Measurements from ENCODE around the gene SEMA5B.

Gene SEMA5B

DNA sequence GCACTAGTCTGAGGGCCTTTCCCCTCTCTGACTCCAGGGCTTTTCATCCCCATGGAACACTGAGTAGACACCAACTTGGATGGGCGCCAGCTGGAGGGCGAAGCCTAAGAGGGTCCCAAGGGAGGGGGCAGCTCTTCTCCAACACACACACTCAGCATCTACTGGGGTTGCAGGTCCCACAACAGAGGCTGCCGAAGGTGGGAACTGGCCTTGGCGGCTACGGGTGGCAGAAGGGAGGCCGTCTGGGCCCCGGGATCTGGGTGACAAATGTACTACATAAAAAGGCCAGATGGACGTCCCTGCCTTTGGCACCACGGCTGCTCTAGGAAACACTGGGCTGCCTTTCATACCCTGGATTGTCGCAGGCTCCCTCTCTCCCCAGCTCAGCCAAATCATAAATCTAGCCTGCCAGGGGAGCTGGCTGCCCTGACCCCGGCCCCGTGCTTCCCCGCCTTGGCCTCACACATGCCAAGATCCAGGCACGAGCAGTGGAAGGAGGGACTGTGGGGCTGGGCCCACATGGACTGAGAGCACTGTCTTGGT, 31.5 kb downstream of the SEMA5B start:
- Histone ChIP-seq H3K4me2 (ENCODE audit: low read length) (no peak overlapping the region), H2AFZ (ENCODE audit: insufficient read depth, low read length, poor library complexity) (no peak overlapping the region), H3K9ac (ENCODE audit: low read length) (no peak overlapping the region), H3K79me1 (ENCODE audit: low read length) (no peaks in the 10 kb centered on the region), H2BK5ac (ENCODE audit: low read depth, low read length, poor library complexity) (no peak overlapping the region), H4K12ac (ENCODE audit: low read depth, low read length) (no peak overlapping the region), H2BK12ac (ENCODE audit: low read length) (no peak overlapping the region), H3K14ac (ENCODE audit: low read length) (no peak overlapping the region), H3K36me3 (ENCODE audit: control insufficient read depth in 1 of 2, insufficient read depth in 2 of 2, low read length in 2 of 2) (no peaks in the 10 kb centered on the region), H3K18ac (ENCODE audit: low read length) (no peak overlapping the region), H3K79me2 (ENCODE audit: control insufficient read depth, insufficient read depth, low read length, poor library complexity) (no peaks in the 10 kb centered on the region), H2BK120ac (ENCODE audit: insufficient read depth, low read length, poor library complexity) (no peak overlapping the region), H4K91ac (ENCODE audit: low read depth, low read length) (no peak overlapping the region), H3K27ac (ENCODE audit: low read depth, low read length) (no peak overlapping the region), H2AK5ac (ENCODE audit: low read length) (no peak overlapping the region), H3K27me3 (ENCODE audit: insufficient read depth, low read length) (no peaks in the 10 kb centered on the region), H3K4ac (ENCODE audit: low read depth, low read length) (no peak overlapping the region), H3K4me3 (ENCODE audit: low read depth, low read length) (no peak overlapping the region), H4K8ac (ENCODE audit: low read depth, low read length) (no peak overlapping the region), H3K4me1 (ENCODE audit: control insufficient read depth in 1 of 2, insufficient read depth in 2 of 2, low read length in 2 of 2) (peaks cover 0 to 10% of the 10 kb centered on the region in 2 experiments), H3K9me3 (ENCODE audit: insufficient read depth, low read depth, low read length) (peaks cover 1% of the 10 kb centered on the region), H3K23ac (ENCODE audit: low read length) (no peak overlapping the region)
- WGBS (ENCODE audit: extremely low coverage, insufficient coverage, insufficient read length) = no CpG with 5 or more reads among the region's 14 CpGs
- DNase-seq = no peak

DNA sequence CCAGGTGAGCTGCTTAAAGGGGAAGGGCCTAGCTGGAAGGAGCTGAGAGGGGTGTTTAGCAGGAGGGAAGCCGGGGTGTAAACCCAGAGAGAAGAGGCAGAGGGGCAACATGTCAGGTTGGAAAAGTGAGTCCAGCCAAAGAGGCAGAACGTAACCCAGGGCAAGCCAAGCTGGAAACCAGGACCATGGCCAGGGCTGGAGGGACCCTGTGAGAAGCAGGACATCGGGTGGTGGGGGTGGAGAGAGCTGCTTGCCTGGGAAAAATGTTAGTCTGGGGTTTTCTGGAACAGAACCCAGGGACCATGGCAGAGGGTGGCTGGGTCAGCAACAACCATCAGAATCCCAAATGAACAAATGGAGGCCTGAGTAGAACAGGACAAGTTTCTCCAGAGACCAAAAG, 32.6 kb downstream of the SEMA5B start:
- WGBS (ENCODE audit: extremely low coverage, insufficient coverage, insufficient read length) = no CpG with 5 or more reads among the region's 3 CpGs
- Histone ChIP-seq H3K9ac (ENCODE audit: low read length) (no peak overlapping the region), H2BK5ac (ENCODE audit: low read depth, low read length, poor library complexity) (no peak overlapping the region), H3K27me3 (ENCODE audit: insufficient read depth, low read length) (no peaks in the 10 kb centered on the region), H3K36me3 (ENCODE audit: control insufficient read depth in 1 of 2, insufficient read depth in 2 of 2, low read length in 2 of 2) (no peaks in the 10 kb centered on the region), H4K91ac (ENCODE audit: low read depth, low read length) (no peak overlapping the region), H3K4me3 (ENCODE audit: low read depth, low read length) (no peak overlapping the region), H3K79me2 (ENCODE audit: control insufficient read depth, insufficient read depth, low read length, poor library complexity) (no peaks in the 10 kb centered on the region), H3K4ac (ENCODE audit: low read depth, low read length) (no peak overlapping the region), H2AFZ (ENCODE audit: insufficient read depth, low read length, poor library complexity) (no peak overlapping the region), H3K4me2 (ENCODE audit: low read length) (no peak overlapping the region), H4K12ac (ENCODE audit: low read depth, low read length) (no peak overlapping the region), H4K8ac (ENCODE audit: low read depth, low read length) (no peak overlapping the region), H3K23ac (ENCODE audit: low read length) (no peak overlapping the region), H3K27ac (ENCODE audit: low read depth, low read length) (no peak overlapping the region), H3K4me1 (ENCODE audit: control insufficient read depth in 1 of 2, insufficient read depth in 2 of 2, low read length in 2 of 2) (peaks cover 0 to 10% of the 10 kb centered on the region in 2 experiments), H3K18ac (ENCODE audit: low read length) (no peak overlapping the region), H3K9me3 (ENCODE audit: insufficient read depth, low read depth, low read length) (peaks cover 1% of the 10 kb centered on the region), H3K79me1 (ENCODE audit: low read length) (no peaks in the 10 kb centered on the region), H2AK5ac (ENCODE audit: low read length) (no peak overlapping the region), H2BK12ac (ENCODE audit: low read length) (no peak overlapping the region), H2BK120ac (ENCODE audit: insufficient read depth, low read length, poor library complexity) (no peak overlapping the region), H3K14ac (ENCODE audit: low read length) (no peak overlapping the region)
- DNase-seq = no peak

DNA sequence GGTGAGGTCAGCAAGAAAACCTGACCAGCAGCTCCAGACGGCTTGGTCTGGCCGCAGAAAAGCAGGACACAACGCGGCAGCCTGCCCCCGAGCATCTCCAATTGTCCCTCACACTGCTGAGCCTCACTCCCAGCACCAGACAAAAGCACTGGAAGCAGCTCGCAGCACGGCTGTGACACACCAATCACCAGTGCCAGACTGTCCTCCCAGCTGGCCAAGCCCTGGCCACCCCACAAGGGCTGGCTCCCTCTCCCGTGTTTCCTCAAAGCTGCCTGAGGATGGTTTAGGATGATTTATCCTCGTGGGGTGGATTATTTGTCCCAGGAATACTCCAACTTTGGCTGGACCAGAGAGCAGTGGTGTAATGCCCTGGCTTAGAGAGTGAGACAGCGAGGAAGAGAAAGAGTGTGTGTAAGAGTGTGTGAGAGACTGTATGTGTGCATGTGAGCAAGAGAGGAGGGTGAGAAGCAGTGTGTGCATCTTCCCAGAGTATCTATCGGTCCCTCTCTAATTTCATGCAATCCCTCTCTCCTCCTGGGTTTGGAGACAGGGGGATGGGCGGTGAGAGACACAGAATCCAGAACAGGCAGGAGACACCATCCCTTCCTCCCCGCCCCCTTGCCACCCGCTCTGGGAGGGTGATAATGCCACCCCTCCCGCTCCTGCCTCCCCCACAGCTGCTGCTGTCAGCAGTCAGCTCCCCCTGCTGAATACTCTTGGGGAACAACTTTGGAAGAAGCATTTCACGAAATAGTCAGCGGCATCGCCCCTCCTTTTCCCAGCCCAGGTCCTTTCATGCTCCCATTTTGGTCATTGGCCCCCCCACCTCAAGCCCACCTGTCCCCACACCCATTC, 34.2 kb downstream of the SEMA5B start:
- Histone ChIP-seq H2AFZ (ENCODE audit: insufficient read depth, low read length, poor library complexity) (no peak overlapping the region), H2BK120ac (ENCODE audit: insufficient read depth, low read length, poor library complexity) (no peak overlapping the region), H3K18ac (ENCODE audit: low read length) (no peak overlapping the region), H3K79me1 (ENCODE audit: low read length) (no peaks in the 10 kb centered on the region), H3K4me3 (ENCODE audit: low read depth, low read length) (no peak overlapping the region), H3K9me3 (ENCODE audit: insufficient read depth, low read depth, low read length) (peaks cover 1% of the 10 kb centered on the region), H3K4me2 (ENCODE audit: low read length) (no peak overlapping the region), H3K4ac (ENCODE audit: low read depth, low read length) (no peak overlapping the region), H3K36me3 (ENCODE audit: control insufficient read depth in 1 of 2, insufficient read depth in 2 of 2, low read length in 2 of 2) (no peaks in the 10 kb centered on the region), H3K27ac (ENCODE audit: low read depth, low read length) (no peak overlapping the region), H2AK5ac (ENCODE audit: low read length) (no peak overlapping the region), H3K14ac (ENCODE audit: low read length) (no peak overlapping the region), H4K12ac (ENCODE audit: low read depth, low read length) (no peak overlapping the region), H3K23ac (ENCODE audit: low read length) (no peak overlapping the region), H4K91ac (ENCODE audit: low read depth, low read length) (no peak overlapping the region), H3K79me2 (ENCODE audit: control insufficient read depth, insufficient read depth, low read length, poor library complexity) (no peaks in the 10 kb centered on the region), H2BK12ac (ENCODE audit: low read length) (no peak overlapping the region), H4K8ac (ENCODE audit: low read depth, low read length) (no peak overlapping the region), H2BK5ac (ENCODE audit: low read depth, low read length, poor library complexity) (no peak overlapping the region), H3K9ac (ENCODE audit: low read length) (no peak overlapping the region), H3K27me3 (ENCODE audit: insufficient read depth, low read length) (no peaks in the 10 kb centered on the region), H3K4me1 (ENCODE audit: control insufficient read depth in 1 of 2, insufficient read depth in 2 of 2, low read length in 2 of 2) (peaks cover 0 to 10% of the 10 kb centered on the region in 2 experiments)
- no CpG with 5 or more reads among the region's 18 CpGs for WGBS (ENCODE audit: extremely low coverage, insufficient coverage, insufficient read length)
- peak; percentile 7 to 37 for DNase-seq

DNA sequence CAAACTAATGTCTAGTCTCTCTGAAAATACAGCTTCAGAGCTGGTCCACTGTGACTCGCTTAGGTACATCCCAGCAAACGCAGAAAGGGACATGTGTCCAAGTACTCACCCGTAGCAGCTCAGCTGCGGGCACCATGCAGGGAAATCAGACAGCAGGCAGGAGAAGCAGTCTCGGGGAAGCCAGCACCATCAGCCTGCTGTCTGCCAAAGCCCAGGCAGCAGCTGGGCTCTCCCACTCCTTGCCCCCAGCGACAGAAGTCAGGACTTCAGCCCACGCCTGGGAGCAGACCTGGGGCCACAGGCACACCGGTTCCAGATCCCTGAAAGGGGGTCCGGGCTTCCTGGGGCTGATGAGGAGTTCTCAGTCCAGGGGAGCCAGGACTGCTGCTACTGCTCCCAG, 34.9 kb downstream of the SEMA5B start:
- no peak overlapping the region for H2BK5ac ChIP-seq (ENCODE audit: low read depth, low read length, poor library complexity)
- H3K9me3 ChIP-seq (ENCODE audit: insufficient read depth, low read depth, low read length) = peaks cover 1% of the 10 kb centered on the region
- no peak overlapping the region for H3K4me3 ChIP-seq (ENCODE audit: low read depth, low read length)
- no peak overlapping the region for H4K12ac ChIP-seq (ENCODE audit: low read depth, low read length)
- no peak overlapping the region for H3K14ac ChIP-seq (ENCODE audit: low read length)
- H4K91ac ChIP-seq (ENCODE audit: low read depth, low read length) = no peak overlapping the region
- H3K79me2 ChIP-seq (ENCODE audit: control insufficient read depth, insufficient read depth, low read length, poor library complexity) = no peaks in the 10 kb centered on the region
- peaks cover 0 to 10% of the 10 kb centered on the region in 2 experiments for H3K4me1 ChIP-seq (ENCODE audit: control insufficient read depth in 1 of 2, insufficient read depth in 2 of 2, low read length in 2 of 2)
- no peak overlapping the region for H3K23ac ChIP-seq (ENCODE audit: low read length)
- H3K27me3 ChIP-seq (ENCODE audit: insufficient read depth, low read length) = no peaks in the 10 kb centered on the region
- no peaks in the 10 kb centered on the region for H3K36me3 ChIP-seq (ENCODE audit: control insufficient read depth in 1 of 2, insufficient read depth in 2 of 2, low read length in 2 of 2)
- no peak overlapping the region for H3K9ac ChIP-seq (ENCODE audit: low read length)
- no peak overlapping the region for H2BK12ac ChIP-seq (ENCODE audit: low read length)
- no peak overlapping the region for H4K8ac ChIP-seq (ENCODE audit: low read depth, low read length)
- H3K79me1 ChIP-seq (ENCODE audit: low read length) = no peaks in the 10 kb centered on the region
- H2AK5ac ChIP-seq (ENCODE audit: low read length) = no peak overlapping the region
- no peak overlapping the region for H3K27ac ChIP-seq (ENCODE audit: low read depth, low read length)
- H2AFZ ChIP-seq (ENCODE audit: insufficient read depth, low read length, poor library complexity) = no peak overlapping the region
- no CpG with 5 or more reads among the region's 9 CpGs for WGBS (ENCODE audit: extremely low coverage, insufficient coverage, insufficient read length)
- no peak overlapping the region for H2BK120ac ChIP-seq (ENCODE audit: insufficient read depth, low read length, poor library complexity)
- H3K18ac ChIP-seq (ENCODE audit: low read length) = no peak overlapping the region
- H3K4ac ChIP-seq (ENCODE audit: low read depth, low read length) = no peak overlapping the region
- no peak overlapping the region for H3K4me2 ChIP-seq (ENCODE audit: low read length)
- DNase-seq = peak; percentile 52 to 66
